A549 (cell line): ENCODE results near the gene KCNH2.

Experiments used
- CHD2 ChIP-seq: fragments of 150-350 bp; IDR thresholded peaks from 2 replicates; pipeline ENCODE4 v1.6.1; 2014; ENCODE audit warnings: low read length; ENCODE audit not compliant: partially characterized antibody
- GATA3 ChIP-seq: IDR thresholded peaks from 2 replicates; pipeline ENCODE4 v1.6.1; 2012; ENCODE audit warnings: borderline replicate concordance
- HDAC2 ChIP-seq: fragments of 200-600 bp; sonication (generic); IDR thresholded peaks from 2 replicates; pipeline ENCODE4 v1.6.1; 2016
- NFE2L2 ChIP-seq: fragments of 150-350 bp; conservative IDR thresholded peaks from 2 replicates; pipeline ENCODE4 v1.6.1; 2014; ENCODE audit warnings: low read length
- NR3C1 ChIP-seq: fragments of >200 bp; sonication (Bioruptor Twin); formaldehyde crosslinking; IDR thresholded peaks from 3 replicates; pipeline ENCODE4 v1.6.1; 2017
- PHF8 ChIP-seq: fragments of 200-600 bp; sonication (generic); IDR thresholded peaks from 2 replicates; pipeline ENCODE4 v1.6.1; 2016; ENCODE audit warnings: low read depth, mild to moderate bottlenecking, antibody characterized with exemption, moderate library complexity, borderline replicate concordance
- POLR2A ChIP-seq: IDR thresholded peaks from 2 replicates; pipeline ENCODE4 v1.6.1; 2012; ENCODE audit warnings: mild to moderate bottlenecking, low read length
- RAD21 ChIP-seq, 2 experiments: fragments of >200 bp in 1 of 2; sonication (Bioruptor Twin) in 1 of 2; formaldehyde crosslinking in 1 of 2; IDR thresholded peaks in 1 of 2; conservative IDR thresholded peaks in 1 of 2; 2 replicates in 1 of 2; 3 replicates in 1 of 2; pipeline ENCODE4 v1.6.1; 2012 to 2018; ENCODE audit warnings: inconsistent platforms in 1 of 2
- RFX5 ChIP-seq: fragments of 450-650 bp; IDR thresholded peaks from 2 replicates; pipeline ENCODE4 v1.7.1; 2014; ENCODE audit warnings: antibody characterized with exemption, mild to moderate bottlenecking, moderate library complexity
- ZFP36 ChIP-seq: fragments of 450-650 bp; IDR thresholded peaks from 2 replicates; pipeline ENCODE4 v1.6.1; 2014; ENCODE audit warnings: borderline replicate concordance; ENCODE audit not compliant: partially characterized antibody
- TF ChIP-seq, protein P1 (sequence below): IDR thresholded peaks from 2 replicates; pipeline ENCODE4 v1.6.1; 2012
- TF ChIP-seq, protein P2 (sequence below): fragments of >200 bp; sonication (Bioruptor Twin); formaldehyde crosslinking; IDR thresholded peaks from 3 replicates; pipeline ENCODE4 v1.6.1; 2016
- TF ChIP-seq, protein P3 (sequence below): fragments of >200 bp; sonication (Bioruptor Twin); formaldehyde crosslinking; IDR thresholded peaks from 3 replicates; pipeline ENCODE4 v1.5.1; 2016
- TF ChIP-seq, protein P4 (sequence below): IDR thresholded peaks from 2 replicates; pipeline ENCODE4 v1.6.1; 2012

DNA sequence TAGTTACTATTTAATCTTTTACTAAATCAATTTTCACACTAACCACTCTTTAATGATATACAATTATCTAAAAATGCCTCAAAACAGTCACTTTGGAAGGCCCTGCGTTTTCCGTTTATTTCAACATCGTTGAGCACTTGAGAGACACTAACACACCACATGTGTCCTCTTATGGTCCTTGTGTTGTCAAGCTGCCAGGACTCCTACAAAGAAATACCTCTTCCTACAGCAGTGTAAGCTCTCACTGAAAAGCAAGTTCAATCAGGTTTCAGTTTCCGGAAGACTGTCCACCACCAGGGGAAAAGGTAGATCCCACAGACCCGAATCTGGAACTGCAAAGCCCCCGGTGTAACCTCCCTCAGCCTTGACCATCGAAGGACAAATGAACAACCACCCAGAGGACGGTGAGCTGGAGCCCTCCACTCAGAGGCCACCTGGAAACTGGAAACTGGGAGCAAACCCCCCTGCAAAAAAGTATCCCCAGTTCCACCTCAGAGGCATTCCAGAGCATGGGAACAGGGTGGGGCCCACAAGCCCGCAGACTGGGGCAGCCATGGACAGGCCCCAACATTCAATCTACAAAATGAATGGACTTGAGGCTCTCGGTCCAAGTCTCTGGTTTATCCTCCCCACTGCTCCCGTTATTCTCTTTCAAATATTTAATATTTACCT, 37.6 kb downstream of the KCNH2 start:
- TF ChIP-seq, protein P1, sequence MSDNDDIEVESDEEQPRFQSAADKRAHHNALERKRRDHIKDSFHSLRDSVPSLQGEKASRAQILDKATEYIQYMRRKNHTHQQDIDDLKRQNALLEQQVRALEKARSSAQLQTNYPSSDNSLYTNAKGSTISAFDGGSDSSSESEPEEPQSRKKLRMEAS: no peak
- TF ChIP-seq GATA3 (no peak), RFX5 (no peak), POLR2A (no peak), PHF8 (no peak), NFE2L2 (no peak), NR3C1 (no peak), HDAC2 (no peak), CHD2 (no peak), ZFP36 (no peak), RAD21 (conservative IDR thresholded peaks at IDR 0.05 in 1 of 2, IDR thresholded peaks at IDR 0.05 in 1 of 2) (no peak)
- TF ChIP-seq, protein P2, sequence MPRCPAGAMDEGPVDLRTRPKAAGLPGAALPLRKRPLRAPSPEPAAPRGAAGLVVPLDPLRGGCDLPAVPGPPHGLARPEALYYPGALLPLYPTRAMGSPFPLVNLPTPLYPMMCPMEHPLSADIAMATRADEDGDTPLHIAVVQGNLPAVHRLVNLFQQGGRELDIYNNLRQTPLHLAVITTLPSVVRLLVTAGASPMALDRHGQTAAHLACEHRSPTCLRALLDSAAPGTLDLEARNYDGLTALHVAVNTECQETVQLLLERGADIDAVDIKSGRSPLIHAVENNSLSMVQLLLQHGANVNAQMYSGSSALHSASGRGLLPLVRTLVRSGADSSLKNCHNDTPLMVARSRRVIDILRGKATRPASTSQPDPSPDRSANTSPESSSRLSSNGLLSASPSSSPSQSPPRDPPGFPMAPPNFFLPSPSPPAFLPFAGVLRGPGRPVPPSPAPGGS: no peak
- TF ChIP-seq, protein P3, sequence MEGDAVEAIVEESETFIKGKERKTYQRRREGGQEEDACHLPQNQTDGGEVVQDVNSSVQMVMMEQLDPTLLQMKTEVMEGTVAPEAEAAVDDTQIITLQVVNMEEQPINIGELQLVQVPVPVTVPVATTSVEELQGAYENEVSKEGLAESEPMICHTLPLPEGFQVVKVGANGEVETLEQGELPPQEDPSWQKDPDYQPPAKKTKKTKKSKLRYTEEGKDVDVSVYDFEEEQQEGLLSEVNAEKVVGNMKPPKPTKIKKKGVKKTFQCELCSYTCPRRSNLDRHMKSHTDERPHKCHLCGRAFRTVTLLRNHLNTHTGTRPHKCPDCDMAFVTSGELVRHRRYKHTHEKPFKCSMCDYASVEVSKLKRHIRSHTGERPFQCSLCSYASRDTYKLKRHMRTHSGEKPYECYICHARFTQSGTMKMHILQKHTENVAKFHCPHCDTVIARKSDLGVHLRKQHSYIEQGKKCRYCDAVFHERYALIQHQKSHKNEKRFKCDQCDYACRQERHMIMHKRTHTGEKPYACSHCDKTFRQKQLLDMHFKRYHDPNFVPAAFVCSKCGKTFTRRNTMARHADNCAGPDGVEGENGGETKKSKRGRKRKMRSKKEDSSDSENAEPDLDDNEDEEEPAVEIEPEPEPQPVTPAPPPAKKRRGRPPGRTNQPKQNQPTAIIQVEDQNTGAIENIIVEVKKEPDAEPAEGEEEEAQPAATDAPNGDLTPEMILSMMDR: no peak
- TF ChIP-seq, protein P4, sequence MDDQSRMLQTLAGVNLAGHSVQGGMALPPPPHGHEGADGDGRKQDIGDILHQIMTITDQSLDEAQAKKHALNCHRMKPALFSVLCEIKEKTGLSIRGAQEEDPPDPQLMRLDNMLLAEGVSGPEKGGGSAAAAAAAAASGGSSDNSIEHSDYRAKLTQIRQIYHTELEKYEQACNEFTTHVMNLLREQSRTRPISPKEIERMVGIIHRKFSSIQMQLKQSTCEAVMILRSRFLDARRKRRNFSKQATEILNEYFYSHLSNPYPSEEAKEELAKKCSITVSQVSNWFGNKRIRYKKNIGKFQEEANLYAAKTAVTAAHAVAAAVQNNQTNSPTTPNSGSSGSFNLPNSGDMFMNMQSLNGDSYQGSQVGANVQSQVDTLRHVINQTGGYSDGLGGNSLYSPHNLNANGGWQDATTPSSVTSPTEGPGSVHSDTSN: no peak
